Kidney epithelial cell (primary cell): ENCODE data around the gene PSMD6. TPM values are rescaled to one million over a fixed set of nuclear protein-coding genes. Genes with fewer than 3 reads are reported as not detected.

Experiments
- DNase-seq: peaks from one replicate; pipeline ENCODE4 v3.0.0-alpha.2; 2010; ENCODE audit warnings: low read depth
- H3K27me3 ChIP-seq: 2 replicates; pipeline ENCODE4 v1.6.0; 2011; ENCODE audit warnings: low read length; ENCODE audit not compliant: control insufficient read depth, insufficient read depth
- H3K36me3 ChIP-seq: 2 replicates; pipeline ENCODE4 v1.5.1; 2011; ENCODE audit warnings: low read length; ENCODE audit not compliant: control insufficient read depth, insufficient read depth
- H3K4me3 ChIP-seq: 2 replicates; pipeline ENCODE4 v1.5.1; 2011; ENCODE audit warnings: low read depth, mild to moderate bottlenecking, control low read depth, low read length
- CTCF ChIP-seq: IDR thresholded peaks from 2 replicates; pipeline ENCODE4 v1.5.1; 2011; ENCODE audit warnings: mild to moderate bottlenecking, moderate library complexity, low read length, control low read depth, inconsistent platforms; ENCODE audit not compliant: insufficient read depth, poor library complexity, severe bottlenecking
- total RNA-seq: library from RNA; depleted of rRNA; stranded (reverse); fragments of >200 nt; gene quantifications from 2 replicates; pipeline ENCODE4 v1.2.3, GENCODE V29; 2015

PSMD6 gene
- total RNA-seq, 1 donor from 2014 or later: 97.4 TPM

- H3K27me3 ChIP-seq: no peaks in the 10 kb centered on the region
- H3K36me3 ChIP-seq: no peaks in the 10 kb centered on the region
- no peak for DNase-seq
- no peak overlapping the region for H3K4me3 ChIP-seq
- no peak for TF ChIP-seq CTCF
These were observed 16.9 kb upstream of the PSMD6 start for GRCh38 chr3:64039981-64040733.

GRCh38 chr3:64039332-64039731 is 16.0 kb upstream of the PSMD6 start:
- no peaks in the 10 kb centered on the region for H3K27me3 ChIP-seq
- no peak overlapping the region for H3K4me3 ChIP-seq
- no peak for TF ChIP-seq CTCF
- no peak for DNase-seq
- H3K36me3 ChIP-seq: no peaks in the 10 kb centered on the region

- Histone ChIP-seq H3K27me3 (no peaks in the 10 kb centered on the region), H3K4me3 (no peak overlapping the region), H3K36me3 (no peaks in the 10 kb centered on the region)
- TF ChIP-seq CTCF: no peak
- DNase-seq: no peak
These were observed 15.0 kb upstream of the PSMD6 start for GRCh38 chr3:64038253-64038767.

- Histone ChIP-seq H3K4me3 (no peak overlapping the region), H3K27me3 (no peaks in the 10 kb centered on the region), H3K36me3 (no peaks in the 10 kb centered on the region)
- no peak for TF ChIP-seq CTCF
- DNase-seq: no peak
These were observed 13.8 kb upstream of the PSMD6 start for GRCh38 chr3:64037084-64037483.

- DNase-seq: no peak
- H3K4me3 ChIP-seq: no peak overlapping the region
- TF ChIP-seq CTCF: no peak
- H3K36me3 ChIP-seq: no peaks in the 10 kb centered on the region
- no peaks in the 10 kb centered on the region for H3K27me3 ChIP-seq
These were observed 9.8 kb upstream of the PSMD6 start for GRCh38 chr3:64033069-64033468.
